HEK293 (cell line): Measurements from ENCODE around the gene VCL.

Experiments used
- CTCF ChIA-PET: fragments of 350-600 bp; formaldehyde crosslinking; extraction: SDS; loops from one replicate; lab custom pipeline; 2021; ENCODE audit warnings: antibody characterized with exemption; lab: Yijun Ruan, JAX
- POLR2A ChIA-PET: fragments of 300-600 bp; formaldehyde crosslinking; extraction: SDS; loops from one replicate; lab custom pipeline; 2020; ENCODE audit warnings: antibody characterized with exemption, inconsistent platforms; lab: Yijun Ruan, JAX
- H3K27ac ChIP-seq: fragments of 200-500 bp; sonication (Bioruptor generic); 2 replicates; pipeline ENCODE4 v1.5.1; 2014; ENCODE audit warnings: low read depth, low read length, control low read depth, inconsistent platforms; ENCODE audit errors: extremely low read depth
- H3K36me3 ChIP-seq, 2 experiments: fragments of 200-500 bp in 1 of 2; sonication (Bioruptor generic) in 1 of 2; 1 replicate in 1 of 2; 2 replicates in 1 of 2; pipeline ENCODE4 v1.5.1; 2014 to 2017; ENCODE audit warnings: inconsistent platforms in 2 of 2, low read length in 2 of 2; ENCODE audit not compliant: control insufficient read depth in 2 of 2, insufficient read depth in 1 of 2
- H3K4me1 ChIP-seq: fragments of 200-500 bp; sonication (Bioruptor generic); 2 replicates; pipeline ENCODE4 v1.5.1; 2014; ENCODE audit warnings: mild to moderate bottlenecking, low read length, inconsistent platforms; ENCODE audit not compliant: control insufficient read depth, insufficient read depth
- H3K4me3 ChIP-seq: 2 replicates; pipeline ENCODE4 v1.5.1; 2011; ENCODE audit warnings: low read depth, mild to moderate bottlenecking, control low read depth, low read length, moderate library complexity
- H3K9me3 ChIP-seq: fragments of 200-500 bp; sonication (Bioruptor generic); 2 replicates; pipeline ENCODE4 v1.5.1; 2014; ENCODE audit warnings: low read depth, low read length, inconsistent platforms; ENCODE audit not compliant: control insufficient read depth, insufficient read depth
- BCL11B ChIP-seq: fragments of 450-650 bp; formaldehyde crosslinking; IDR thresholded peaks from 2 replicates; pipeline ENCODE4 v1.5.1; 2016; ENCODE audit warnings: low read depth, missing biosample characterization, missing genetic modification characterization
- CTCF ChIP-seq: fragments of 450-650 bp; formaldehyde crosslinking; IDR thresholded peaks from 2 replicates; pipeline ENCODE4 v1.5.1; 2016; ENCODE audit warnings: missing biosample characterization, missing genetic modification characterization
- GLIS1 ChIP-seq: fragments of 450-650 bp; formaldehyde crosslinking; IDR thresholded peaks from 2 replicates; pipeline ENCODE4 v1.5.1; 2016; ENCODE audit warnings: missing biosample characterization, missing genetic modification characterization
- PRDM6 ChIP-seq: fragments of 450-650 bp; formaldehyde crosslinking; IDR thresholded peaks from 2 replicates; pipeline ENCODE4 v1.5.1; 2017; ENCODE audit warnings: missing biosample characterization, missing genetic modification characterization
- ZNF174 ChIP-seq: fragments of 450-650 bp; formaldehyde crosslinking; IDR thresholded peaks from 2 replicates; pipeline ENCODE4 v1.5.0; 2017; ENCODE audit warnings: missing biosample characterization, mild to moderate bottlenecking, missing genetic modification characterization
- ZNF335 ChIP-seq: fragments of 450-650 bp; formaldehyde crosslinking; conservative IDR thresholded peaks from 2 replicates; pipeline ENCODE4 v1.5.1; 2016; ENCODE audit warnings: missing biosample characterization, missing genetic modification characterization
- ZNF37A ChIP-seq: fragments of 450-650 bp; IDR thresholded peaks from 2 replicates; pipeline ENCODE4 v1.5.1; 2018; ENCODE audit warnings: missing biosample characterization, missing genetic modification characterization
- ZNF394 ChIP-seq: fragments of 450-650 bp; formaldehyde crosslinking; IDR thresholded peaks from 2 replicates; pipeline ENCODE4 v1.5.1; 2016; ENCODE audit warnings: missing biosample characterization, missing genetic modification characterization, mild to moderate bottlenecking, moderate library complexity, borderline replicate concordance
- ZNF629 ChIP-seq: fragments of 450-650 bp; formaldehyde crosslinking; IDR thresholded peaks from 2 replicates; pipeline ENCODE4 v1.5.1; 2017; ENCODE audit warnings: missing biosample characterization, missing genetic modification characterization
- ZNF654 ChIP-seq: fragments of 450-650 bp; formaldehyde crosslinking; IDR thresholded peaks from 2 replicates; pipeline ENCODE4 v1.5.1; 2016; ENCODE audit warnings: low read depth, missing biosample characterization, missing genetic modification characterization
- ZNF664 ChIP-seq: fragments of 450-650 bp; formaldehyde crosslinking; IDR thresholded peaks from 2 replicates; pipeline ENCODE4 v1.5.1; 2016; ENCODE audit warnings: missing biosample characterization, missing genetic modification characterization
- ZNF777 ChIP-seq: fragments of 450-650 bp; formaldehyde crosslinking; IDR thresholded peaks from 2 replicates; pipeline ENCODE4 v1.5.1; 2017; ENCODE audit warnings: missing biosample characterization, missing genetic modification characterization, borderline replicate concordance
- TF ChIP-seq, protein P1 (sequence below): fragments of 450-650 bp; formaldehyde crosslinking; IDR thresholded peaks from 2 replicates; pipeline ENCODE4 v1.5.1; 2016; ENCODE audit warnings: missing biosample characterization, missing genetic modification characterization

Gene VCL

GRCh38 chr10:74079028-74079935 is 81.4 kb downstream of the VCL start (continued):
- TF ChIP-seq PRDM6 (tag by site-specific recombination) (peak; percentile 12; the same call in 1 of the 2 replicates), ZNF174 (tag by site-specific recombination) (no peak), ZNF394 (no peak), BCL11B (tag by site-specific recombination) (no peak)
- TF ChIP-seq, all 188 proteins: peak for 1

GRCh38 chr10:74079936-74080590 is 82.1 kb downstream of the VCL start:
- H3K4me3 ChIP-seq = no peak overlapping the region
- no peak overlapping the region for H3K27ac ChIP-seq
- POLR2A ChIA-PET = interaction anchor here (1.0 kb wide), 1 partner anchor 82 kb away, joined by 3 read pairs; the partner anchor contains the start of gene VCL
- 0 out of 2 replicates have a peak, but pooled peaks have one; percentile 27 for TF ChIP-seq ZNF629 (tag by site-specific recombination)
- peak; percentile 70 for TF ChIP-seq GLIS1 (tag by site-specific recombination)
- TF ChIP-seq ZNF777 = no peak
- TF ChIP-seq PRDM6 (tag by site-specific recombination) = peak; percentile 78
- TF ChIP-seq, all 188 proteins: peak for 3
- Histone ChIP-seq H3K4me1 (peaks cover 10% of the 10 kb centered on the region), H3K9me3 (no peaks in the 10 kb centered on the region), H3K36me3 (peaks cover 9 to 33% of the 10 kb centered on the region in 2 experiments)
- CTCF ChIA-PET = interaction anchor here (0.6 to 4.0 kb wide), 15 partner anchors 11 to 1425 kb away, joined by 3 to 79 read pairs (median 6); no protein-coding TSS in a partner anchor

- TF ChIP-seq ZNF654 (tag by site-specific recombination) (peak; percentile 70), ZNF664 (peak; percentile 55; the same call in 1 of the 2 replicates), ZNF37A (tag by site-specific recombination) (no peak), CTCF (tag by site-specific recombination) (peak; percentile 62; the same call in 1 of the 2 replicates), ZNF335 (tag by site-specific recombination) (0 out of 2 replicates have a peak, but pooled peaks have one; percentile 14)
- TF ChIP-seq, protein P1, sequence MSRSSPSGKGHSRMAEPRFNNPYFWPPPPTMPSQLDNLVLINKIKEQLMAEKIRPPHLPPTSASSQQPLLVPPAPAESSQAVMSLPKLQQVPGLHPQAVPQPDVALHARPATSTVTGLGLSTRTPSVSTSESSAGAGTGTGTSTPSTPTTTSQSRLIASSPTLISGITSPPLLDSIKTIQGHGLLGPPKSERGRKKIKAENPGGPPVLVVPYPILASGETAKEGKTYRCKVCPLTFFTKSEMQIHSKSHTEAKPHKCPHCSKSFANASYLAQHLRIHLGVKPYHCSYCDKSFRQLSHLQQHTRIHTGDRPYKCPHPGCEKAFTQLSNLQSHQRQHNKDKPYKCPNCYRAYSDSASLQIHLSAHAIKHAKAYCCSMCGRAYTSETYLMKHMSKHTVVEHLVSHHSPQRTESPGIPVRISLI = peak; percentile 23; the same call in 1 of the 2 replicates
- H3K27ac ChIP-seq = no peak overlapping the region
- ChIA-PET CTCF (interaction anchor here (0.5 to 4.0 kb wide), 38 partner anchors 8 to 1238 kb away, joined by 3 to 79 read pairs (median 4); no protein-coding TSS in a partner anchor), POLR2A (interaction anchor here (0.7 kb wide), 1 partner anchor 82 kb away, joined by 4 read pairs; no protein-coding TSS in a partner anchor)
- H3K4me1 ChIP-seq = peaks cover 10% of the 10 kb centered on the region
- H3K9me3 ChIP-seq = no peaks in the 10 kb centered on the region
- H3K36me3 ChIP-seq = peaks cover 9 to 29% of the 10 kb centered on the region in 2 experiments
- H3K4me3 ChIP-seq = no peak overlapping the region
Observed at GRCh38 chr10:74081192-74081803, 83.4 kb downstream of the VCL start.
